ENCODE data around the gene HAUS2.

The HAUS2 gene

DNA sequence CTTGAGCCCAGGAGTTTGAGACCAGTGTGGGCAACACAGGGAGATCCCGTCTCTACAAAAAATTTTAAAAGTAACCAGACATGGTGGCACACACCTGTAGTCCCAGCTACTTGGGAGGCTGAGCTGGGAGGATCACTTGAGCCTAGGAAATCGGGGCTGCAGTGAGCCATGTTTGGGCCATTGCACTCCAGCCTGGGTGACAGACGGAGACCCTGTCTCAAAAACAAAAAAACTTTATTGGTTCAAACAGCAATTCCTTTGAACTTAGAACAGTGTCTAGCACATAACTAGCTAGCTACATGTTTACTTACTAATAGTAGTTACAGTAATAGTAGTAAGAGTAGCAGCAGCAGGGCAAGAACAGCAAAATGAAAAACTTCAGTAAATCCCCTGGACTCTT is 10.1 kb downstream of the HAUS2 start:
- TF ChIP-seq PPARA (CRISPR knock-in tag; IDR thresholded peaks at IDR 0.05; ENCODE audit: borderline replicate concordance) (no peak), ZFP30 (CRISPR knock-in tag; IDR thresholded peaks at IDR 0.05) (no peak), ZNF565 (CRISPR knock-in tag; conservative IDR thresholded peaks at IDR 0.05; ENCODE audit: low read depth) (no peak), OSR1 (CRISPR knock-in tag; IDR thresholded peaks at IDR 0.05) (no peak), ZNF70 (CRISPR knock-in tag; IDR thresholded peaks at IDR 0.05) (no peak), TOX (CRISPR knock-in tag; IDR thresholded peaks at IDR 0.05; ENCODE audit: borderline replicate concordance) (no peak), RARB (CRISPR knock-in tag; IDR thresholded peaks at IDR 0.05) (no peak), ESRRG (CRISPR knock-in tag; IDR thresholded peaks at IDR 0.05) (no peak), ZNF8 (CRISPR knock-in tag; IDR thresholded peaks at IDR 0.05) (no peak), ZFP3 (CRISPR knock-in tag; IDR thresholded peaks at IDR 0.05) (no peak)
- TF ChIP-seq, protein P1, sequence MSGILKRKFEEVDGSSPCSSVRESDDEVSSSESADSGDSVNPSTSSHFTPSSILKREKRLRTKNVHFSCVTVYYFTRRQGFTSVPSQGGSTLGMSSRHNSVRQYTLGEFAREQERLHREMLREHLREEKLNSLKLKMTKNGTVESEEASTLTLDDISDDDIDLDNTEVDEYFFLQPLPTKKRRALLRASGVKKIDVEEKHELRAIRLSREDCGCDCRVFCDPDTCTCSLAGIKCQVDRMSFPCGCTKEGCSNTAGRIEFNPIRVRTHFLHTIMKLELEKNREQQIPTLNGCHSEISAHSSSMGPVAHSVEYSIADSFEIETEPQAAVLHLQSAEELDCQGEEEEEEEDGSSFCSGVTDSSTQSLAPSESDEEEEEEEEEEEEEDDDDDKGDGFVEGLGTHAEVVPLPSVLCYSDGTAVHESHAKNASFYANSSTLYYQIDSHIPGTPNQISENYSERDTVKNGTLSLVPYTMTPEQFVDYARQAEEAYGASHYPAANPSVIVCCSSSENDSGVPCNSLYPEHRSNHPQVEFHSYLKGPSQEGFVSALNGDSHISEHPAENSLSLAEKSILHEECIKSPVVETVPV (CRISPR knock-in tag; IDR thresholded peaks at IDR 0.05) = no peak
- TF ChIP-seq, protein P2, sequence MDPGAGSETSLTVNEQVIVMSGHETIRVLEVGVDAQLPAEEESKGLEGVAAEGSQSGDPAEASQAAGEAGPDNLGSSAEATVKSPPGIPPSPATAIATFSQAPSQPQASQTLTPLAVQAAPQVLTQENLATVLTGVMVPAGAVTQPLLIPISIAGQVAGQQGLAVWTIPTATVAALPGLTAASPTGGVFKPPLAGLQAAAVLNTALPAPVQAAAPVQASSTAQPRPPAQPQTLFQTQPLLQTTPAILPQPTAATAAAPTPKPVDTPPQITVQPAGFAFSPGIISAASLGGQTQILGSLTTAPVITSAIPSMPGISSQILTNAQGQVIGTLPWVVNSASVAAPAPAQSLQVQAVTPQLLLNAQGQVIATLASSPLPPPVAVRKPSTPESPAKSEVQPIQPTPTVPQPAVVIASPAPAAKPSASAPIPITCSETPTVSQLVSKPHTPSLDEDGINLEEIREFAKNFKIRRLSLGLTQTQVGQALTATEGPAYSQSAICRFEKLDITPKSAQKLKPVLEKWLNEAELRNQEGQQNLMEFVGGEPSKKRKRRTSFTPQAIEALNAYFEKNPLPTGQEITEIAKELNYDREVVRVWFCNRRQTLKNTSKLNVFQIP (CRISPR knock-in tag; IDR thresholded peaks at IDR 0.05; ENCODE audit: borderline replicate concordance, low read depth) = no peak
- ATAC-seq = no peak

DNA sequence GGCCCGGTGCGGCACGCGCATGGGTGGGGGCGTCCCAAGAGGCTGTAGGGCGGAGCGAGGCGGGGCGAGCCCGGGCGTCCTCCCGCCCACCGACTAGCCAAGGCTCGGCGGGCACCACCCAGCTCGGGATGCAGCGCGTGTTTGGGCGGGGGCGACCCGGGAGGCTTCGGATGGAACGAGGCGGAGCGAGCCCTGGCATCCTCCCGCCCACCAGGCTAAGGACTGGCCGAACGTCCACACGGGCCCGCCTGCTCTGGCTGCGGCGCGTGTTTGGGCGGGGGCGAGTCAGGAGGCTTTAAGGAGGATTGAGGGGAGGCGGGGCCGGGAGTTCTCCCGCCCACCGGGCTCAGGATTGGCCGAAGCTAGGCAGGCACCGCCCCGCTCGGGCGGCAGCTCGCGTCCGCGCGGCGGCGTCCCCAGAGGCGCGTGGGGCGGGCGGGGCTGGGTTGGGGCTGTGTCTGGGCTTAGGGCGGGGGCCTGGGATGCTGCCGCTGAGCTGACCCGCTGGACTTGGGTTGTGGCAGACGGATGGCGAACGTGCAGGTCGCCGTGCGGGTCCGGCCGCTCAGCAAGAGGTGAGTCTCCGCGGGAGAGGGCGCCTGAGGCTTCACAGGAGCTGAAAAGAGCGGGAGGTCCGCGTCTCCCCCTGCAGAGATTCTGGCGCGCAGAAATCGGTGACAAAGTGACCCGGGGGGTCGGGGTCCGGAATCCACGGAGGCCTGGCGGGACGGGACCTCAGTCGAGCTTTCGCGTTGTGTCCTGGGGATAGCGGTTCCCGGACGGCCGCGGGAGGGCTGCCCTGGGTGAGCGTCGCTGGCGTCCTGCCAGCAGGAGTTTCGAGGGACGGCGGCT is 26.8 kb downstream of the HAUS2 start, which contains the start of gene STARD9:
Gene STARD9 (plus strand): TSS at position 419 of the 852 bp plus-strand sequence. CDS start 110 bp downstream, at position 529.
- TF ChIP-seq, protein P3, sequence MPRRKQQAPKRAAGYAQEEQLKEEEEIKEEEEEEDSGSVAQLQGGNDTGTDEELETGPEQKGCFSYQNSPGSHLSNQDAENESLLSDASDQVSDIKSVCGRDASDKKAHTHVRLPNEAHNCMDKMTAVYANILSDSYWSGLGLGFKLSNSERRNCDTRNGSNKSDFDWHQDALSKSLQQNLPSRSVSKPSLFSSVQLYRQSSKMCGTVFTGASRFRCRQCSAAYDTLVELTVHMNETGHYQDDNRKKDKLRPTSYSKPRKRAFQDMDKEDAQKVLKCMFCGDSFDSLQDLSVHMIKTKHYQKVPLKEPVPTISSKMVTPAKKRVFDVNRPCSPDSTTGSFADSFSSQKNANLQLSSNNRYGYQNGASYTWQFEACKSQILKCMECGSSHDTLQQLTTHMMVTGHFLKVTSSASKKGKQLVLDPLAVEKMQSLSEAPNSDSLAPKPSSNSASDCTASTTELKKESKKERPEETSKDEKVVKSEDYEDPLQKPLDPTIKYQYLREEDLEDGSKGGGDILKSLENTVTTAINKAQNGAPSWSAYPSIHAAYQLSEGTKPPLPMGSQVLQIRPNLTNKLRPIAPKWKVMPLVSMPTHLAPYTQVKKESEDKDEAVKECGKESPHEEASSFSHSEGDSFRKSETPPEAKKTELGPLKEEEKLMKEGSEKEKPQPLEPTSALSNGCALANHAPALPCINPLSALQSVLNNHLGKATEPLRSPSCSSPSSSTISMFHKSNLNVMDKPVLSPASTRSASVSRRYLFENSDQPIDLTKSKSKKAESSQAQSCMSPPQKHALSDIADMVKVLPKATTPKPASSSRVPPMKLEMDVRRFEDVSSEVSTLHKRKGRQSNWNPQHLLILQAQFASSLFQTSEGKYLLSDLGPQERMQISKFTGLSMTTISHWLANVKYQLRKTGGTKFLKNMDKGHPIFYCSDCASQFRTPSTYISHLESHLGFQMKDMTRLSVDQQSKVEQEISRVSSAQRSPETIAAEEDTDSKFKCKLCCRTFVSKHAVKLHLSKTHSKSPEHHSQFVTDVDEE (CRISPR knock-in tag; IDR thresholded peaks at IDR 0.05) = 0 out of 2 replicates have a peak, but pooled peaks have one; percentile 19
- TF ChIP-seq ISL1 (CRISPR knock-in tag; IDR thresholded peaks at IDR 0.05) = no peak
- peak; percentile 97 for ATAC-seq

DNA sequence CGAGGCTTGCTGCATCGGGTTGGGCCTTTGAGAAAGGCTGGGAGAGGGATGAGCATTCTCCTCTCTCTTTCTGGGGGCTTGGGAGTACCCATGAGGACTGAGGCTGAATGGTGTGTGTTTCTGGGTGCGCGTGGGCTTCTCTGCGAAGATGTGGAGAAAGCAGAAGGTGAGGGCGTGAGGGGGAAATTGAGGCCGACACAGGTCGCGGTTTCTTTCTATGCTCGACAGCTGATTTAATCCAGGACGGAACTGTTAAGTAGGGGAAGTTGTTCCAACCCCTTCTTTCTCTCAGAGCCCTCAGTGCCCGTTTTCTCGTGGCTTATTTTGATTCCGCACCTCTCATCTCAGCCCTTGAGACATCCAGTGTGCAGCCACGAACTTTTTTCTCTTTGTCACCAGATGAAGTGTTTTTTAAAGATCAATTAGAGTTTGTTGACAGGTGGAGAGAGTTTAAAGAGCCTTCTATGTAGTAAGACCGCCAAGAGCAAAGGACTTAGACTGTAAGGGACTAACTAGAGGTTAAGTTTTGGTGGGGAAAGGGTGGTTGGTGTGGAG is 27.5 kb downstream of the HAUS2 start:
- ATAC-seq = no peak
- TF ChIP-seq ZNF70 (CRISPR knock-in tag; IDR thresholded peaks at IDR 0.05) (no peak), ARNTL (CRISPR knock-in tag; IDR thresholded peaks at IDR 0.05; ENCODE audit: borderline replicate concordance, low read depth) (no peak)

DNA sequence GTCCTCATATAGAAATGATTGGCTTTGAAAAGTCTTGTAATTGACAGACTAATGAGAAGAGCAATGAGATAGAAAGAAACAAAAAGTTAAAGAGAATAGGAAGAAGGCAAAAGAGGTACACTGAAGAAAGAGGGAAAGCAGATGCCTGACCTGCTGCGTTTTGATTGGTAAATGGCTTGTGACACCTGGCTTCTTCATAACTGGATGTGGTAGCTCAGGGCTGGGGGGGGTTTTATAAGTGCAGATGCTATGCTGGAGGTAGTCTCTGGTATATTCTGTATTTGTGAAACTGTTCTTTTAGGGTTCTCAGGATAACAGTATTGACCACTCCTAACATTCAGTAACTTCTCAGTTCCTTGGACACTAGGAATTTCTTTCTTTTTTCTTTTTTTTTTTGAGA is 28.1 kb downstream of the HAUS2 start:
- TF ChIP-seq CSDC2 (CRISPR knock-in tag; IDR thresholded peaks at IDR 0.05) (no peak), SNAI2 (CRISPR knock-in tag; IDR thresholded peaks at IDR 0.05) (no peak), BACH2 (CRISPR knock-in tag; IDR thresholded peaks at IDR 0.05; ENCODE audit: borderline replicate concordance) (no peak), ESRRG (CRISPR knock-in tag; IDR thresholded peaks at IDR 0.05) (no peak), PPARA (CRISPR knock-in tag; IDR thresholded peaks at IDR 0.05; ENCODE audit: borderline replicate concordance) (no peak), ZFP3 (CRISPR knock-in tag; IDR thresholded peaks at IDR 0.05) (no peak), OSR1 (CRISPR knock-in tag; IDR thresholded peaks at IDR 0.05) (no peak), ZC3H10 (CRISPR knock-in tag; IDR thresholded peaks at IDR 0.05) (no peak), ZNF8 (CRISPR knock-in tag; IDR thresholded peaks at IDR 0.05) (no peak), ZNF565 (CRISPR knock-in tag; conservative IDR thresholded peaks at IDR 0.05; ENCODE audit: low read depth) (no peak), GLIS3 (CRISPR knock-in tag; IDR thresholded peaks at IDR 0.05) (no peak), TOX (CRISPR knock-in tag; IDR thresholded peaks at IDR 0.05; ENCODE audit: borderline replicate concordance) (no peak)
- TF ChIP-seq, protein P1 (CRISPR knock-in tag; IDR thresholded peaks at IDR 0.05) = no peak
- TF ChIP-seq, protein P3 (CRISPR knock-in tag; IDR thresholded peaks at IDR 0.05) = no peak
- ATAC-seq = no peak

Data from SK-N-SH treated with all-trans-retinoic acid at 6 μM for 48 hours (cell line).